GM18519 (cell line): ENCODE measurements around the gene EGLN3.
"Not testable (repeated sequence)": the region's sequence is repeated elsewhere in the genome, so short reads cannot be mapped to it uniquely, and the experiment has no call there.

ENCODE experiments used
- ATAC-seq: cut with Tn5 transposase; IDR thresholded peaks from one replicate; pipeline ENCODE4 v1.9.1; 2021; ENCODE audit warnings: mild to moderate bottlenecking, moderate library complexity; ENCODE audit not compliant: unreplicated experiment, low FRiP score

Gene EGLN3

GRCh38 chr14:33940561-33941011, 10.3 kb downstream of the EGLN3 start:
- no peak for ATAC-seq

- no peak for ATAC-seq
Observed at GRCh38 chr14:33938131-33938949, 12.5 kb downstream of the EGLN3 start.

GRCh38 chr14:33936391-33936790, 14.5 kb downstream of the EGLN3 start:
- ATAC-seq, result no peak

DNA sequence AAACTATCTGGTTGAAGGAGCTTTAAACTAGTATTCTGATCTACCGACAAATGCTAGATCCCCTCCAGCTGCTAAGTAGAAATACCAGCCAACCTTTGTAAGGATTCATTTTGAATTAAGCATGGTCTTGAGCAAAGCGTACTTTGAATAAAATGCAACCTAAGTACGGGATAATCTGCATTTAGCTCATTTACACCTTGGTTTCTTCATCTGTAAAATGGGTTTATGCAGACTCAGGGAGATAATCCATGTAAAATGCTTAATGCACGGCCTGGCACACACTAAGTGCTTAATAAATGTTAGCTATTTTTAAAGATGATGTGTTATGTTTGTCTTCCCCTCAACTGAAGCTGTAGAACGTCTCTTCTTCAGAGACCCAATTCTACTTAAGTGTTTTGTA, 15.9 kb downstream of the EGLN3 start:
- ATAC-seq, result no peak

DNA sequence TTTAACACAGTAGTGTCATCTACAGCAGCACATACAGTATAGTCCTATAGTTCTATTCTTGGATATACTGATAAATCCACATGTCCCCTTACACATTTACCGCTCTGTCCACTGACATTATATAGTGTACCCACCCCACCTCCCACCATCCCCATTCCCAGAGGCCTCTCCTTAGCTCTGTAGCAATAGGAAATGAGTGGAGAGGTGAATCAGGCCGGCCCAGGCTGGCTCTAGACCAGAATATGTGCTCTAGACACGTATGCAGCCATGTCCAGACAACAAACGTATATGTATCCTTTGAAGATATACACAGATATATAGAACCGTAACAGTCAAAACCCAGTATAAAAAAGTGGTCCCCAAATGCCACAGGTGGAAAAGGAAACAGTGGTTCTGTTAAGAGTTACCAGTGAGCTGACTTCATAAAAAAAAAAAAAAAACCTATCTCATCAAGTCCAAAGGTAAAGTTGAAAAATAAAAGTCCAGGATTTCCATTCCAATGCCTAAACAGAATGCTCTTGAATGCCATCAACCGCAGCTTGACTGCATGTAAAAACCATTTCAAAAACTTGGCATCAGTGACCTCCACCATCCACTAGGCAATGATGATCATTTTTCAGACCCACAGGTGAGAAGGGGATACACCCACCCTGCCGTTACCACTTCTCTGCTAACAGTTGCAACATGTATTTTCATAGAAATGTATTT, 16.7 kb downstream of the EGLN3 start:
- ATAC-seq, result no peak

GRCh38 chr14:33933386-33933933, 17.4 kb downstream of the EGLN3 start:
- ATAC-seq, result no peak

DNA sequence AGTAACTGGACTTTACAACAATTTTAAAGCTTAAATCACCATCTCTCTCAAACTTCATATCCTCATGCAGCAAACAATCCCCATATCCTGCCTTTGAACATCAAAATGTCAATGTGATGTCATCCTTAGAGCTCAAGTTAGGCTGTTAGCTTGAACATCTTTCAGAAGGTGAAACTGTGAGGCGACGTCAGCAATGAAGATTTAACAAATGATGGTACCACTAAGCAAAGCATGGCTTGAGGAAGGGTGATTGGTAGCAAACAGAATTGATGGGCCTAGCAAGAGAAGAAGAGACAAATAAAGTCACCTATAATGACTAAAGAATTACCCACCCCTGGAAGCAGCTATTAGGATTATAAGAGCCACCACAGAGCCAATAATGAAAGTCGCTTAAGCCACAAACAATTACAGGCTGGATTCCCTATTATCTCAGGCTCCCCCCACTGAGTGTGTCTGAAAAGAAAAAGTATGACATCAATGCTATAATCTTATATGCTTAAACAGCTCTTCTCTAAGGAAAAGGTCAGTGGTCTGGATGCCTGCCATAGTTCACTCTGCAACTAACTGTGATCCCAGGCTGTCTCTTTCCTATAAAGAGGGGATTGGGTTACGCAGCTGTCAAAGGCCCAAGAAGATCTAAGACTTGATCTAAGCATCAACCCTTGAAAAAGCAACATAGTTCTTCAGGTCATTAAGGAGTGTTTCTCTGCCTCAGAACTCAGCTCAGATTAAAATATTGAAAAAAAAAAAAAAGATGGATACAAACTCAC, 18.1 kb downstream of the EGLN3 start:
- ATAC-seq, result no peak

DNA sequence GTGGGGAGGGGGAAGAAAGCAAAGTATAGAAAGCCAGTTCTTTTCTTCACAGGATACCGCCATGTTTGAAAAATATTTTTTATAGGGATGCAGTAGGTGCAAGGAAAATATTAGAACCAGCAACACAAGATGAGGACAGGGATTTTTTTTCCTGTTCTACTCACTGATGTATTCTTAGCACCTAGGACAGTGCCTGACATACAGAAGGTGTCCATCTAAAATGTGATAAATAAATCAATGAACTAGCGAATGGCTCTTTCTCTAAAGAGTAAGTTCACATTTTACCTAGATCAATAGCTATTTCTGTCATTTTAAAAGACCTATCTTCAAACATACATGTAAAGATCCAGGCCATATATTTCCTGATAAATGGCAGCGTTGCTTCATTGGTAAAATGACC, 18.8 kb downstream of the EGLN3 start:
- ATAC-seq, result no peak

DNA sequence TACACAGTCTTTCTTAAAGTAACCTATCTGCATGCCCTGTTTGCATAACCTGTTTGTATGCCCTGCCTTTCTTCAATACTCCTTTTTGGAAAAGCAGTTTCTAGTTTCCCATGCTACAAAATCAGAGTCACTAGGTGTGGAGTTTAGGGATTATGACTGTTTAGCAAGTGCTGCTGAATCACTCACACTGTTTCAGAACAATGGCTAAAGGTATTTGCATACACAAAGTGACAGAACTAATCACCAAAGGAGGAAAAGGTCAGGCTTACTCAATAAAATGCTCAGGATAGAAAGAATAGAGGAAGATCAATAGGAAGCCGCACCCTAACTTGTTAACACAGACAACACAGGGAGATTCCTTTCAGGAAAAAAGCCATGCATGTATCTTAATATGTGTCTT, 19.4 kb downstream of the EGLN3 start:
- ATAC-seq, result no peak

- no peak for ATAC-seq
Observed at GRCh38 chr14:33930439-33930838, 20.4 kb downstream of the EGLN3 start.

- ATAC-seq, result no peak
Observed at GRCh38 chr14:33929799-33930408, 21.0 kb downstream of the EGLN3 start.

DNA sequence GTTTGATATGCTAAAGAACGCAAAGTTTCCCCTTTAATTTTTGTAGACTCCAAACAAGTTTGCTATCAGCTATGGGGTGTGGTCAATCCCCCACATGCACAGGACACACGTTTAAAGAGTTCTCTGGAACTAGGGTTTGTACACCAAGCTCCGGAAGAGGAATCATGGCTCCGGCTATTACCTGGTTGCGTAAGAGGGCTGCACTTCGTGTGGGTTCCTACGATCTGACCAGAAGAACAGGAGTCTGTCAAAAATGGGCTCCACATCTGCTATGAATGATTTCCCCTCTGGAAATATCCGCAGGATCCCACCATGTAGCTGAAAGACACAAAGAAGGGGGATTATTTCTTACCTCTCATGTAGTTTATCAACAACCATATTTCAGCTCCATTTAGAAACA, 22.0 kb downstream of the EGLN3 start:
- ATAC-seq, result no peak

- no peak for ATAC-seq
Observed at GRCh38 chr14:33927944-33928343, 22.9 kb downstream of the EGLN3 start.

GRCh38 chr14:33926967-33927366, 23.9 kb downstream of the EGLN3 start:
- ATAC-seq, result not testable (repeated sequence)

DNA sequence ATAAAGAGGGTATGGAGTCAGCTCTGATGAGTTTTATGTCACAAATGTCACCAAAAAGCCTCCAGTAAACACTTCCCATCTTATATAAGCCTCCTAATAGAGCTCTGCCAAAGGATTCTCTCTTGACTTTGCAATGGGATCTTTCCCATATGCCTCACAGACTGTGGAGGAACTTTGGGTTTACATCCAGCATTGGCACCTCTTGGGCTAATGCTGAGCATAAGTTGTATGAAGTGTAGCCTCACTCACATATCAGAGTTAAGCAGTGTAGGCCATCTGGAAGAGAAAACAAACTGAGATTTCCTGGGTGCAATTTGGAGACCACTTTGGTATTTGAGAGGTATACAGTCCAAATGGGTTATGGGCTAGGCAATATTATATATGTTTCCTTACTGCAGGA, 24.9 kb downstream of the EGLN3 start:
- ATAC-seq, result no peak

GRCh38 chr14:33925235-33925634, 25.6 kb downstream of the EGLN3 start:
- ATAC-seq, result no peak

- no peak for ATAC-seq
Observed at GRCh38 chr14:33924566-33925100, 26.2 kb downstream of the EGLN3 start.

DNA sequence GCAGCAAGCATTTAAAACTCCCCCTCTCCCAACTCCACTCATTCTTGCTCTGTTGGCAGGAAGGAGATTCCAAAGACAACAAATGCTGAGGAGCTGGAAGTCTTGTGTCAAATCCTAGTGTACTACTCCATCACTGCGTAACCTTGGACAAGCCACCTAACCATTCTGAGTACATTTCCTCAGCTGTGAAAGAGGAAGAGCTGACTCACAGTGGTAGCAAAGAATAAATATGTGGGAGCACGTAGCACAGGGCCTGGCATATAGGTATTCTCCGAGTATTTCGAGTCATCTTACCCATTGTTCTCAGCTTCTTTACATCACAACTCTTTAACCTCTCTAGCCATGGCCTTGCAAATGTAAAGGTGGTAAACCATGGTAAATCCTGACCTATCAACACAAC, 28.7 kb downstream of the EGLN3 start:
- ATAC-seq, result no peak

DNA sequence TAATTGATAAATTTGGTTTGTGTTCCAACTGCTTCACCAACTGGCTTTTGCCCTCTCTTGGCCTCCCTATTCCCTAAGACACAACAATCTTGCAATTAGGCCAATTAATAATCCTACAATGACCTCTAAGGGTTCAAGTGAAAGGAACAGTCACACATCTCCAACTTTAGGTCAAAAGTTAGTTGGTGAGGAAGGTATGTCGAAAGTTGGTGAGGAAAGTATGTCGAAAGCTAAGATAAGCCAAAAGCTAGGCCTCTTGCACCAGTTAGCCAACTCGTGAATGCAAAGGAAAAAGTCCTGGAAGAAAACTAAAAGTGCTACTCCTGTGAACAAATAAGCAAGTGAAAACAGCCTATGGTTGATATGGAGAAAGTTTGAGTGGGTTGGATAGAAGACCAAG, 32.6 kb downstream of the EGLN3 start:
- no peak for ATAC-seq

- no peak for ATAC-seq
Observed at GRCh38 chr14:33917661-33918060, 33.2 kb downstream of the EGLN3 start.
